ENCODE results near the gene RPUSD4.
"Not testable (repeated sequence)": the region's sequence is repeated elsewhere in the genome, so short reads cannot be mapped to it uniquely, and the experiment has no call there.

Gene RPUSD4

GRCh38 chr11:126211236-126212088 lies at the start of gene RPUSD4, which contains the start of gene FAM118B:
TSS of gene RPUSD4 (minus strand) at chr11:126211650. CDS start at chr11:126211638, 12 bp downstream.
TSS of gene FAM118B (plus strand) at chr11:126211782. CDS start at chr11:126235002, 23,220 bp downstream.
- DNase-seq = peak; percentile 87

GRCh38 chr11:126257764-126258163 lies 46.3 kb upstream of the RPUSD4 start:
- no peak for DNase-seq

- DNase-seq = no peak
Measured at GRCh38 chr11:126257144-126257543, 45.7 kb upstream of the RPUSD4 start.

- DNase-seq = no peak
Measured at GRCh38 chr11:126256216-126256615, 44.8 kb upstream of the RPUSD4 start.

GRCh38 chr11:126255507-126255906 lies 44.1 kb upstream of the RPUSD4 start:
- DNase-seq = not testable (repeated sequence)

- no peak for DNase-seq
Measured at GRCh38 chr11:126254819-126255218, 43.4 kb upstream of the RPUSD4 start.

- no peak for DNase-seq
Measured at GRCh38 chr11:126253265-126253664, 41.8 kb upstream of the RPUSD4 start.

- DNase-seq = no peak
Measured at GRCh38 chr11:126246636-126247035, 35.2 kb upstream of the RPUSD4 start.

GRCh38 chr11:126233391-126233790 lies 21.9 kb upstream of the RPUSD4 start:
- DNase-seq = no peak

GRCh38 chr11:126232683-126233082 lies 21.2 kb upstream of the RPUSD4 start:
- DNase-seq = no peak

- no peak for DNase-seq
Measured at GRCh38 chr11:126231725-126232459, 20.4 kb upstream of the RPUSD4 start.

- no peak for DNase-seq
Measured at GRCh38 chr11:126229858-126230540, 18.5 kb upstream of the RPUSD4 start.

- no peak for DNase-seq
Measured at GRCh38 chr11:126226334-126227084, 15.1 kb upstream of the RPUSD4 start.

- DNase-seq = no peak
Measured at GRCh38 chr11:126225295-126225665, 13.8 kb upstream of the RPUSD4 start.

GRCh38 chr11:126224647-126225294 lies 13.3 kb upstream of the RPUSD4 start:
- no peak for DNase-seq

GRCh38 chr11:126219547-126219946 lies 8.1 kb upstream of the RPUSD4 start:
- DNase-seq = no peak

GRCh38 chr11:126217491-126217890 lies 6.0 kb upstream of the RPUSD4 start:
- no peak for DNase-seq

- DNase-seq = no peak
Measured at GRCh38 chr11:126216526-126217305, 5.3 kb upstream of the RPUSD4 start.

- DNase-seq = no peak
Measured at GRCh38 chr11:126214841-126215240, 3.4 kb upstream of the RPUSD4 start.

- DNase-seq = no peak
Measured at GRCh38 chr11:126214441-126214840, 3.0 kb upstream of the RPUSD4 start.

GRCh38 chr11:126212089-126212660 lies 725 bp upstream of the RPUSD4 start:
- DNase-seq = no peak

Measured in NCI-H2171 treated with DMSO at 0.1 percent for 48 hours (cell line).